H1 (cell line): ENCODE measurements around the gene TMEM255B. TPM values are rescaled to one million over a fixed set of nuclear protein-coding genes. Genes with fewer than 3 reads are reported as not detected.

Experiments used
- CTCF ChIA-PET: fragments of 300-600 bp; sonication (Branson Sonifier 250); formaldehyde crosslinking; loops from one replicate; lab custom pipeline; 2021; ENCODE audit not compliant: partially characterized antibody; lab: Charles Lee
- POLR2A ChIA-PET: fragments of 300-600 bp; sonication (Branson Sonifier 250); formaldehyde crosslinking; loops from one replicate; lab custom pipeline; 2021; ENCODE audit warnings: inconsistent platforms; ENCODE audit not compliant: partially characterized antibody; lab: Charles Lee
- DNase-seq, 2 experiments: peaks; one replicate each; pipeline versions ENCODE4 v3.0.0 to v3.0.0-alpha.2; 2010 to 2022; ENCODE audit warnings: low spot score in 2 of 2, low read depth in 1 of 2, mixed read lengths in 1 of 2
- FAIRE-seq: peaks from 2 replicates; lab custom pipeline; 2011; peaks lifted over from hg19 to GRCh38; lab: Jason Lieb, UNC
- H2AFZ ChIP-seq: 2 replicates; pipeline ENCODE4 v1.8.1; 2012; ENCODE audit warnings: low read length, inconsistent platforms
- H2AK5ac ChIP-seq: 2 replicates; pipeline ENCODE4 v1.6.1; 2013; ENCODE audit warnings: low read depth, low read length
- H2BK120ac ChIP-seq: replicated peaks from 2 replicates; pipeline ENCODE3; 2013; ENCODE audit warnings: low read depth, low read length, inconsistent platforms
- H2BK12ac ChIP-seq: 2 replicates; pipeline ENCODE4 v1.6.1; 2013; ENCODE audit warnings: low read depth, low read length
- H2BK15ac ChIP-seq: 2 replicates; pipeline ENCODE4 v1.6.1; 2013; ENCODE audit warnings: low read length
- H2BK20ac ChIP-seq: 2 replicates; pipeline ENCODE4 v1.6.1; 2013; ENCODE audit warnings: low read length
- H2BK5ac ChIP-seq: 2 replicates; pipeline ENCODE4 v1.6.1; 2013; ENCODE audit warnings: low read depth, low read length
- H3K14ac ChIP-seq: 2 replicates; pipeline ENCODE4 v1.6.1; 2013; ENCODE audit warnings: inconsistent platforms; ENCODE audit not compliant: insufficient read length
- H3K18ac ChIP-seq: 2 replicates; pipeline ENCODE4 v1.6.1; 2013; ENCODE audit warnings: low read length; ENCODE audit errors: extremely low read depth
- H3K23ac ChIP-seq: 2 replicates; pipeline ENCODE4 v1.6.1; 2013; ENCODE audit warnings: inconsistent platforms; ENCODE audit not compliant: insufficient read length
- H3K23me2 ChIP-seq: 2 replicates; pipeline ENCODE4 v1.6.1; 2013; ENCODE audit warnings: low read depth, low read length
- H3K27ac ChIP-seq: 2 replicates; pipeline ENCODE4 v1.6.1; 2011; ENCODE audit warnings: low read depth, low read length, inconsistent platforms
- H3K27me3 ChIP-seq, 4 experiments: replicated peaks in 1 of 4; 1 replicate in 1 of 4; 2 replicates in 3 of 4; pipeline versions ENCODE4 v1.6.1 to v1.8.1; 2011 to 2013; ENCODE audit warnings: low read length in 3 of 4, mild to moderate bottlenecking in 3 of 4, inconsistent platforms in 2 of 4, mixed read lengths in 2 of 4, moderate library complexity in 1 of 4; ENCODE audit not compliant: control insufficient read depth in 3 of 4, insufficient read depth in 3 of 4; ENCODE audit errors: extremely low read depth in 1 of 4
- H3K36me3 ChIP-seq, 4 experiments: 2 replicates each; pipeline versions ENCODE4 v1.6.1 to v1.8.1; 2011 to 2013; ENCODE audit warnings: mild to moderate bottlenecking in 4 of 4, low read length in 3 of 4, moderate library complexity in 2 of 4, control low read depth in 1 of 4, inconsistent platforms in 1 of 4; ENCODE audit not compliant: insufficient read depth in 4 of 4, control insufficient read depth in 2 of 4
- H3K4ac ChIP-seq: replicated peaks from 2 replicates; pipeline ENCODE3; 2013; ENCODE audit warnings: low read length, low read depth, mixed read lengths, inconsistent platforms; ENCODE audit not compliant: insufficient read length
- H3K4me1 ChIP-seq, 4 experiments: replicated peaks in 1 of 4; 1 replicate in 1 of 4; 2 replicates in 3 of 4; pipeline versions ENCODE4 v1.6.1 to v1.8.1; 2011 to 2013; ENCODE audit warnings: low read length in 3 of 4, inconsistent platforms in 2 of 4, mixed read lengths in 1 of 4; ENCODE audit not compliant: insufficient read depth in 4 of 4, control insufficient read depth in 3 of 4
- H3K4me2 ChIP-seq, 2 experiments: 2 replicates each; pipeline versions ENCODE4 v1.6.1 to v1.8.1; 2011 to 2013; ENCODE audit warnings: low read depth in 2 of 2, low read length in 2 of 2, control low read depth in 1 of 2, inconsistent platforms in 1 of 2, mild to moderate bottlenecking in 1 of 2; ENCODE audit not compliant: insufficient read depth in 1 of 2
- H3K4me3 ChIP-seq, 4 experiments: fragments of 200-600, 300-600 bp in 1 of 4; sonication (generic), shearing (Covaris generic), sonication (Bioruptor Twin) in 1 of 4; 2 replicates each; pipeline versions ENCODE4 v1.5.1 to v1.8.1; 2011 to 2016; ENCODE audit warnings: low read length in 4 of 4, low read depth in 3 of 4, control low read depth in 2 of 4, inconsistent platforms in 2 of 4, mild to moderate bottlenecking in 2 of 4, mixed read lengths in 1 of 4, moderate library complexity in 1 of 4; ENCODE audit not compliant: insufficient read depth in 2 of 4; ENCODE audit errors: extremely low read depth in 1 of 4
- H3K56ac ChIP-seq: replicated peaks from 2 replicates; pipeline ENCODE3; 2013; ENCODE audit warnings: low read depth, mild to moderate bottlenecking, mixed read lengths, low read length, inconsistent platforms; ENCODE audit not compliant: insufficient read length
- H3K79me1 ChIP-seq: 2 replicates; pipeline ENCODE4 v1.6.1; 2013; ENCODE audit warnings: low read depth, low read length, control low read depth
- H3K79me2 ChIP-seq, 2 experiments: 2 replicates each; pipeline versions ENCODE4 v1.6.1 to v1.8.1; 2012 to 2013; ENCODE audit warnings: low read length in 2 of 2, mild to moderate bottlenecking in 2 of 2, inconsistent platforms in 1 of 2; ENCODE audit not compliant: insufficient read depth in 2 of 2, control insufficient read depth in 1 of 2
- H3K9ac ChIP-seq, 4 experiments: replicated peaks in 1 of 4; 1 replicate in 1 of 4; 2 replicates in 3 of 4; pipeline versions ENCODE4 v1.6.1 to v1.8.1; 2011 to 2013; ENCODE audit warnings: low read depth in 3 of 4, low read length in 3 of 4, control low read depth in 2 of 4, mild to moderate bottlenecking in 2 of 4, moderate library complexity in 2 of 4, inconsistent platforms in 1 of 4; ENCODE audit errors: extremely low read depth in 1 of 4
- H3K9me3 ChIP-seq, 2 experiments: 2 replicates each; pipeline versions ENCODE4 v1.6.1 to v1.8.1; 2012 to 2013; ENCODE audit warnings: mild to moderate bottlenecking in 2 of 2, moderate library complexity in 2 of 2, control low read depth in 1 of 2, inconsistent platforms in 1 of 2, low read depth in 1 of 2, low read length in 1 of 2, mixed read lengths in 1 of 2; ENCODE audit not compliant: insufficient read depth in 2 of 2
- H4K20me1 ChIP-seq, 2 experiments: replicated peaks in 1 of 2; 2 replicates each; pipeline versions ENCODE3 to v1.8.1; 2011 to 2013; ENCODE audit warnings: inconsistent platforms in 2 of 2, low read length in 2 of 2, mild to moderate bottlenecking in 1 of 2; ENCODE audit not compliant: insufficient read depth in 2 of 2, control insufficient read depth in 1 of 2
- H4K5ac ChIP-seq: 2 replicates; pipeline ENCODE4 v1.6.1; 2013; ENCODE audit warnings: low read length, low read depth, mixed read lengths, inconsistent platforms; ENCODE audit not compliant: insufficient read length
- H4K8ac ChIP-seq: 2 replicates; pipeline ENCODE4 v1.8.0; 2013; ENCODE audit warnings: mild to moderate bottlenecking, moderate library complexity, low read length, inconsistent platforms; ENCODE audit not compliant: insufficient read depth; ENCODE audit errors: extremely low read depth
- H4K91ac ChIP-seq: replicated peaks from 2 replicates; pipeline ENCODE3; 2013; ENCODE audit warnings: low read length, mixed read lengths, inconsistent platforms; ENCODE audit not compliant: insufficient read length
- BCL11A ChIP-seq, 2 experiments: IDR thresholded peaks; one replicate each; pipeline ENCODE4 v1.6.1; 2011; ENCODE audit warnings: low read depth in 2 of 2, low read length in 2 of 2, mild to moderate bottlenecking in 2 of 2
- POLR2A ChIP-seq, 2 experiments: IDR thresholded peaks; 1 replicate in 1 of 2; 2 replicates in 1 of 2; pipeline ENCODE4 v1.6.1; 2011; ENCODE audit warnings: low read depth in 2 of 2, low read length in 2 of 2, mild to moderate bottlenecking in 2 of 2; ENCODE audit errors: control extremely low read depth in 1 of 2
- TAF1 ChIP-seq: IDR thresholded peaks from 2 replicates; pipeline ENCODE4 v1.6.1; 2011; ENCODE audit warnings: mild to moderate bottlenecking, low read depth, low read length
- TCF12 ChIP-seq: IDR thresholded peaks from 2 replicates; pipeline ENCODE4 v1.6.1; 2011; ENCODE audit warnings: low read depth, mild to moderate bottlenecking, low read length
- ZNF274 ChIP-seq: IDR thresholded peaks from 2 replicates; pipeline ENCODE4 v1.7.0; 2012; ENCODE audit warnings: low read length, borderline replicate concordance; ENCODE audit errors: extremely low read depth
- WGBS, 2 experiments: shearing (Covaris generic) in 1 of 2; methylation state at CpG; one replicate each; pipeline versions ENCODE4 v1.1.6 to v1.1.7; 2013 to 2015; ENCODE audit warnings: low lambda C conversion rate in 2 of 2, mixed read lengths in 2 of 2, inconsistent platforms in 1 of 2, low coverage in 1 of 2, missing lambda C conversion rate in 1 of 2; ENCODE audit not compliant: insufficient replicate concordance in 2 of 2, insufficient coverage in 1 of 2, insufficient read length in 1 of 2; ENCODE audit errors: extremely low coverage in 1 of 2, missing lambda C conversion rate in 1 of 2; 5-methylcytosine and 5-hydroxymethylcytosine counted together
- polyA plus RNA-seq, 7 experiments: library from polyadenylated mRNA; depleted of rRNA in 3 of 7; stranded (reverse) in 5 of 7; unstranded in 2 of 7; fragments of >200 nt in 5 of 7; fragments of 200-250 nt in 2 of 7; gene quantifications; 1 replicate in 5 of 7; 2 replicates in 1 of 7; 4 replicates in 1 of 7; pipeline versions ENCODE4 v1.2.1 to v1.2.3, GENCODE V29; 2011 to 2013; ENCODE audit warnings: missing spikeins in 2 of 7, mixed read lengths in 2 of 7
- total RNA-seq: library from RNA; stranded (reverse); fragmentation: NEBNext Ultra II Directional; extraction: Animal tissue kit (Norgen Biotek cat#: 25700); gene quantifications from 2 replicates; pipeline ENCODE4 v1.2.1, GENCODE V29; 2021

TMEM255B gene
- total and polyA plus RNA-seq, 2 of the 8 experiments (the other 6 are each of a cell fraction or from before 2014, with no cell fraction given), result 3.4 to 4.4 TPM

- no peaks in the 10 kb centered on the region for H4K20me1 ChIP-seq
These were observed 60.3 kb downstream of the TMEM255B start for GRCh38 chr13:113819341-113819730.

More at GRCh38 chr13:113819341-113819730, 60.3 kb downstream of the TMEM255B start:
- Histone ChIP-seq H2AFZ (no peak overlapping the region), H3K4ac (no peak overlapping the region), H3K18ac (no peak overlapping the region), H2BK12ac (no peak overlapping the region), H3K9me3 (no peaks in the 10 kb centered on the region), H2BK5ac (no peak overlapping the region), H3K4me2 (no peak overlapping the region), H4K8ac (no peak overlapping the region), H4K91ac (no peak overlapping the region), H3K14ac (no peak overlapping the region), H3K4me1 (no peaks in the 10 kb centered on the region), H2BK20ac (no peak overlapping the region), H2BK15ac (no peak overlapping the region), H3K56ac (no peak overlapping the region), H4K5ac (peak overlapping the region; percentile 21), H3K9ac (no peak overlapping the region), H2AK5ac (0 out of 2 replicates have a peak overlapping the region, but pooled peaks have one; percentile 24), H3K79me1 (no peaks in the 10 kb centered on the region), H3K23me2 (no peaks in the 10 kb centered on the region), H3K23ac (no peak overlapping the region), H3K27me3 (no peaks in the 10 kb centered on the region; a peak in 1 of 7 replicates), H3K4me3 (no peak overlapping the region), H3K36me3 (peaks cover 0 to 5% (median 3%) of the 10 kb centered on the region in 4 experiments; a peak in 4 of 8 replicates), H3K79me2 (no peaks in the 10 kb centered on the region), H2BK120ac (no peak overlapping the region), H3K27ac (no peak overlapping the region)
- WGBS, 2 experiments, result 86% methylated on average over 12 of the region's 13 CpGs; no CpG with 5 or more reads in 1 of the 2 experiments
- no peak for FAIRE-seq
- no peak for TF ChIP-seq POLR2A (IDR thresholded peaks at IDR 0.05; ENCODE audit: control extremely low read depth in 1 of 2, low read depth in 2 of 2, low read length in 2 of 2)
- TF ChIP-seq TCF12, result no peak
- no peak for TF ChIP-seq ZNF274
- no peak for TF ChIP-seq TAF1
- no peak for TF ChIP-seq BCL11A (IDR thresholded peaks at IDR 0.05; ENCODE audit: low read depth in 2 of 2, low read length in 2 of 2)
- DNase-seq, result no peak
- POLR2A ChIA-PET, result no interaction called here
- CTCF ChIA-PET, result interaction anchor here (0.8 to 2.4 kb wide), 6 partner anchors 17 to 151 kb away, joined by 3 to 9 read pairs (median 3); no protein-coding TSS in a partner anchor
